DOHH2 (cell line): ENCODE results near the gene SLC2A10.

ENCODE experiments used
- H3F3A ChIP-seq: fragments of 200-600 bp; sonication (generic), shearing (Covaris generic); 2 replicates; pipeline ENCODE4 v1.6.0; 2016; ENCODE audit warnings: antibody characterized with exemption, mild to moderate bottlenecking; ENCODE audit not compliant: control insufficient read depth, insufficient read depth
- H3K27ac ChIP-seq: fragments of 200-600 bp; sonication (generic); 2 replicates; pipeline ENCODE4 v1.5.1; 2014; ENCODE audit warnings: low read depth, mild to moderate bottlenecking, low read length, moderate library complexity
- H3K27me3 ChIP-seq: fragments of 200-600 bp; sonication (generic); 2 replicates; pipeline ENCODE4 v1.6.1; 2014; ENCODE audit warnings: mild to moderate bottlenecking, low read length, mixed read lengths; ENCODE audit not compliant: control insufficient read depth
- H3K36me3 ChIP-seq: fragments of 200-600 bp; sonication (generic); 2 replicates; pipeline ENCODE4 v1.6.1; 2014; ENCODE audit warnings: mild to moderate bottlenecking, low read length, moderate library complexity, mixed read lengths; ENCODE audit not compliant: control insufficient read depth
- H3K4me1 ChIP-seq: fragments of 200-600 bp; sonication (generic); 2 replicates; pipeline ENCODE4 v1.6.1; 2014; ENCODE audit warnings: mild to moderate bottlenecking, low read length, mixed read lengths; ENCODE audit not compliant: control insufficient read depth
- H3K4me2 ChIP-seq: fragments of 200-600 bp; sonication (generic); 2 replicates; pipeline ENCODE4 v1.6.0; 2014; ENCODE audit warnings: mild to moderate bottlenecking, low read length, moderate library complexity
- H3K4me3 ChIP-seq: fragments of 200-600 bp; sonication (generic); 2 replicates; pipeline ENCODE4 v1.5.1; 2014; ENCODE audit warnings: mild to moderate bottlenecking, low read length, mixed read lengths
- H3K79me2 ChIP-seq: fragments of 200-600 bp; sonication (generic); 2 replicates; pipeline ENCODE4 v1.6.1; 2014; ENCODE audit warnings: mild to moderate bottlenecking, low read length, mixed read lengths; ENCODE audit not compliant: control insufficient read depth
- H3K9me2 ChIP-seq: fragments of 200-600 bp; sonication (generic); replicated peaks from 2 replicates; pipeline ENCODE4 v1.6.1; 2014; ENCODE audit warnings: mild to moderate bottlenecking, low read length, mixed read lengths; ENCODE audit not compliant: control insufficient read depth
- H3K9me3 ChIP-seq: fragments of 200-600 bp; sonication (generic); 2 replicates; pipeline ENCODE4 v1.6.1; 2014; ENCODE audit warnings: antibody characterized with exemption, low read length, mixed read lengths; ENCODE audit not compliant: control insufficient read depth, insufficient read depth
- H4K20me1 ChIP-seq: fragments of 200-600 bp; sonication (generic); 2 replicates; pipeline ENCODE4 v1.6.0; 2014; ENCODE audit warnings: low read depth, mild to moderate bottlenecking, antibody characterized with exemption, low read length, moderate library complexity; ENCODE audit not compliant: control insufficient read depth, insufficient read depth
- EZH2phosphoT487 ChIP-seq: fragments of 200-600 bp; sonication (generic); IDR thresholded peaks from 2 replicates; pipeline ENCODE4 v1.6.1; 2017; ENCODE audit warnings: borderline replicate concordance, mild to moderate bottlenecking, antibody characterized with exemption, low read length, moderate library complexity, mixed read lengths
- TF ChIP-seq, protein P1 (sequence below): fragments of 200-600 bp; sonication (generic); IDR thresholded peaks from one replicate; pipeline ENCODE4 v1.5.1; 2014; ENCODE audit warnings: antibody characterized with exemption, mild to moderate bottlenecking, low read depth, low read length; ENCODE audit not compliant: poor library complexity, severe bottlenecking

Gene SLC2A10

DNA sequence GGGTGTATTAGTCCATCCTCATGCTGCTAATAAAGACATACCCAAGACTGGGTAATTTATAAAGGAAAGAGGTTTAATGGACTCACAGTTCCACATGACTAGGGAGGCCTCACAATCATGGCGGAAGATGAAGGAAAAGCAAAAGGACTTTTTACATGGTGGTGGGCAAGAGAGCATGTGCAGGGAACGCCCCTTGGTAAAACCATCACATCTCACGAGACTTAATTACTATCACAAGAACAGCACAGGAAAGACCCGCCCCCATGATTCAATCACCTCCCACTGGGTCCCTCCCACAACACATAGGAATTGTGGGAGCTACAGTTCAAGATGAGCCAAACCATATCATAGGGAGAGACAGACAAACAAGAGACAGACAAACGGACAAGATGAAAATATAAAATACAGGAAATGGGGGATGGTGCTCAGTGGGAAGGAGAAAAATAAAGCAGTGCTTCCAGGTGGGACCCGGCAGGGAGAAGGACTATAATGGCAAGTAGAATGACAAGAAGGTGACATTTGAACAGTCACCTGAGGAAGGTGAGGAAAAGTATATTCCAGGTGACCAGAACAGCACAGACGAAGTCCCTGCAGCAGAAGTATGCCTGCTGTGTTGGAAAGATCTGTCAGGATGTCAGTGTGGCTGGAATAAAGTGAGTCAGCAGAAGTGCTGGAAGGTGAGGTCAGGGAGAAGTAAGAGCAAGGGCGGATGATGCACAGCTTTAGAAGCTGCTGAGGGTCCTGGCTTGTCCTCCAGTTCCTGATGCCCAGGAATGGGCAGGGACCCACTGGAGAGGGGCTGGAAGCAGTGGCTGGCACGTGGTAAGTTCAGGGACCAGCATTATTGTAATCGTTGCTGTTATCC is 61.1 kb downstream of the SLC2A10 start:
- Histone ChIP-seq H3K4me1 (no peaks in the 10 kb centered on the region), H3F3A (no peaks in the 10 kb centered on the region), H4K20me1 (no peaks in the 10 kb centered on the region), H3K27me3 (no peaks in the 10 kb centered on the region), H3K9me2 (no peaks in the 10 kb centered on the region), H3K27ac (no peak overlapping the region), H3K4me2 (no peak overlapping the region), H3K4me3 (no peak overlapping the region), H3K36me3 (no peaks in the 10 kb centered on the region), H3K79me2 (no peaks in the 10 kb centered on the region), H3K9me3 (no peaks in the 10 kb centered on the region)
- TF ChIP-seq EZH2phosphoT487, result no peak
- TF ChIP-seq, protein P1, sequence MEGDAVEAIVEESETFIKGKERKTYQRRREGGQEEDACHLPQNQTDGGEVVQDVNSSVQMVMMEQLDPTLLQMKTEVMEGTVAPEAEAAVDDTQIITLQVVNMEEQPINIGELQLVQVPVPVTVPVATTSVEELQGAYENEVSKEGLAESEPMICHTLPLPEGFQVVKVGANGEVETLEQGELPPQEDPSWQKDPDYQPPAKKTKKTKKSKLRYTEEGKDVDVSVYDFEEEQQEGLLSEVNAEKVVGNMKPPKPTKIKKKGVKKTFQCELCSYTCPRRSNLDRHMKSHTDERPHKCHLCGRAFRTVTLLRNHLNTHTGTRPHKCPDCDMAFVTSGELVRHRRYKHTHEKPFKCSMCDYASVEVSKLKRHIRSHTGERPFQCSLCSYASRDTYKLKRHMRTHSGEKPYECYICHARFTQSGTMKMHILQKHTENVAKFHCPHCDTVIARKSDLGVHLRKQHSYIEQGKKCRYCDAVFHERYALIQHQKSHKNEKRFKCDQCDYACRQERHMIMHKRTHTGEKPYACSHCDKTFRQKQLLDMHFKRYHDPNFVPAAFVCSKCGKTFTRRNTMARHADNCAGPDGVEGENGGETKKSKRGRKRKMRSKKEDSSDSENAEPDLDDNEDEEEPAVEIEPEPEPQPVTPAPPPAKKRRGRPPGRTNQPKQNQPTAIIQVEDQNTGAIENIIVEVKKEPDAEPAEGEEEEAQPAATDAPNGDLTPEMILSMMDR, result no peak

DNA sequence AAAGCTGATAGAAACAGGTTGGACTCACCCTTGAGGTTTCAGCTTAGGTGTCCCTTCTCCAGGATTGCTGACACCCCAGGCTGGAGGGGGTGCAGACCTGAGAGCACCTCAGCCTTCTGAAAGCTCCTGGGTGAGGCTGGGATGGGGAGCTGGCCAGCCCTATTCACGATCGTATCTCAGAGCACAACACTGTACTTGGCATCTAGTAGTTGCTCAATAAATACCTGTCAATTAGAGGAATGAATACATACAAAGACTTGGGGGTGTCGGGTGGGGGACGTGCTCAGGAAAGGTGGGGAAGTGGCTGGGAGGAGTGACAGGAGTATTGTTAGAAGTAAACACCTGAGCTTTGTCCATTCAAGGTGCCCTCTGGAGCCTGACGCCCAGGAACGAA is 61.7 kb downstream of the SLC2A10 start:
- H3K79me2 ChIP-seq, result no peaks in the 10 kb centered on the region
- TF ChIP-seq, protein P1, result no peak
- TF ChIP-seq EZH2phosphoT487, result no peak
- no peak overlapping the region for H3K4me3 ChIP-seq
- H3K4me1 ChIP-seq, result no peaks in the 10 kb centered on the region
- H3K36me3 ChIP-seq, result no peaks in the 10 kb centered on the region
- no peak overlapping the region for H3K4me2 ChIP-seq
- no peaks in the 10 kb centered on the region for H3K9me3 ChIP-seq
- H3K9me2 ChIP-seq, result no peaks in the 10 kb centered on the region
- no peaks in the 10 kb centered on the region for H3K27me3 ChIP-seq
- H3K27ac ChIP-seq, result no peak overlapping the region
- H3F3A ChIP-seq, result no peaks in the 10 kb centered on the region
- no peaks in the 10 kb centered on the region for H4K20me1 ChIP-seq

DNA sequence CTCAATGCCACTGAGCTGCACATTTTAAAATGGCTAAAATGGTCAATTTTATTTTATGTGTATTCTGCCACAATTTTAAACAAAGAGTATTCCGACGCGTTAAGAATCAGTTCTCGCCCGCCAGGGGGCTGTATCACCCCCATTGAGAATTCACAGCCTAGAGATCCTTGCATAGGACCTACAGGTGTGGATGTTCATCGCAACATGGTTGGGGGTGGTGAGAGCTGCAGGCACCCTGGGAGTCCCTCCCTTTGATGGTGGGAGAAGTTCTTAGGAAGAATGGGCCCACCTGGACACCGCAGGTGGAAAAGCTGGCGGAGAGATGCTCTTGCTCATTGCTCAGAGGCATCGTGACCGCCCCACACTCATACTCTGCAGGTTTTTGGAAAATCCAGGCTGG is 63.5 kb downstream of the SLC2A10 start:
- Histone ChIP-seq H3F3A (no peaks in the 10 kb centered on the region), H3K79me2 (no peaks in the 10 kb centered on the region), H3K27me3 (no peaks in the 10 kb centered on the region), H3K9me3 (no peaks in the 10 kb centered on the region), H3K4me1 (no peaks in the 10 kb centered on the region), H3K4me3 (no peak overlapping the region), H3K27ac (no peak overlapping the region), H3K36me3 (no peaks in the 10 kb centered on the region), H4K20me1 (no peaks in the 10 kb centered on the region), H3K4me2 (no peak overlapping the region), H3K9me2 (no peaks in the 10 kb centered on the region)
- TF ChIP-seq EZH2phosphoT487, result no peak
- TF ChIP-seq, protein P1, result no peak
